Endothelial cell of umbilical vein (primary cell): ENCODE data around the gene PSD4.

Source experiments
- EZH2 ChIP-seq: IDR thresholded peaks from 2 replicates; pipeline ENCODE4 v1.6.1; 2012; ENCODE audit warnings: borderline replicate concordance, low read depth, mild to moderate bottlenecking, moderate library complexity, low read length, inconsistent platforms; ENCODE audit not compliant: severe bottlenecking
- POLR2A ChIP-seq: IDR thresholded peaks from 2 replicates; pipeline ENCODE4 v1.6.1; 2012; ENCODE audit warnings: low read depth, mild to moderate bottlenecking, control low read depth, low read length
- TF ChIP-seq, protein P1 (sequence below), 2 donors: IDR thresholded peaks; 1 replicate in 1 of 2; 2 replicates in 1 of 2; pipeline ENCODE4 v1.5.1; 2011; ENCODE audit warnings: low read length in 2 of 2, mild to moderate bottlenecking in 2 of 2, moderate library complexity in 2 of 2, control low read depth in 1 of 2, inconsistent platforms in 1 of 2, low read depth in 1 of 2; ENCODE audit not compliant: insufficient read depth in 1 of 2; ENCODE audit errors: extremely low read depth in 1 of 2
- TF ChIP-seq, protein P2 (sequence below): IDR thresholded peaks from 2 replicates; pipeline ENCODE4 v1.6.1; 2011; ENCODE audit not compliant: insufficient read depth, insufficient read length

DNA sequence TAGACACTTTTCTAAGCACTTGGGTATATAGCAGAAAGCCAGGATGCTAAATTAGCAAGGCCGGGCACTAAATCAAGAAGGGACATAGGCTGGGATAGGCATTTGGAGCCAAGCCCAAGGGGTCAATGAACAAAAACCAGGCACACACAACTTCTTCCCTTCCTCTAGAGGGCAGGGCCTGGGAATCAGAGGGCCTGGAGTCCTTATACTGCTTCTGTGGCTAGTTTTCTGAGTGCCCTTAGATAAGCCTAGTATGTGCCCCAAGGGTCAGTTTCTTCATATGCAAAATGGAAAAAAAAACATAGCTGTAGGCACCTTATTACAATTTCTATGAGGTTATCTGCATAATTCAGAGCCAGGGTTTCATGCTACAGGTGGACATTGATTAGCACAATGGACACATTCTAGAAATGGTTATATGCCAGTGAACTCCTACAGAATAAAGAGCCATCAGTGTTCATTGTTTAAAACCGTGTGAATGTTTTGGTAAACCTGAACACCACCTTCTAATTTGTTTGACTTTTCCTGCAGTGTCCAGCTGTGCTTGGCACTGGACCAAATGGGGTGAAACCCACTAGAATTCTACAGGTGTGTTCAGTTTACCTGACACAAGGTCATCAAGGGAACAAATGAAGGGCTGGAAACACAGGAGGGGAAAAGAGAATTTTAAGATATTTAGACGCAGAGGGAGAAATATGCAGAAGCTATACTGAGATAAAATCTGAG is 55.4 kb downstream of the PSD4 start:
- TF ChIP-seq POLR2A = no peak
- TF ChIP-seq, protein P1, sequence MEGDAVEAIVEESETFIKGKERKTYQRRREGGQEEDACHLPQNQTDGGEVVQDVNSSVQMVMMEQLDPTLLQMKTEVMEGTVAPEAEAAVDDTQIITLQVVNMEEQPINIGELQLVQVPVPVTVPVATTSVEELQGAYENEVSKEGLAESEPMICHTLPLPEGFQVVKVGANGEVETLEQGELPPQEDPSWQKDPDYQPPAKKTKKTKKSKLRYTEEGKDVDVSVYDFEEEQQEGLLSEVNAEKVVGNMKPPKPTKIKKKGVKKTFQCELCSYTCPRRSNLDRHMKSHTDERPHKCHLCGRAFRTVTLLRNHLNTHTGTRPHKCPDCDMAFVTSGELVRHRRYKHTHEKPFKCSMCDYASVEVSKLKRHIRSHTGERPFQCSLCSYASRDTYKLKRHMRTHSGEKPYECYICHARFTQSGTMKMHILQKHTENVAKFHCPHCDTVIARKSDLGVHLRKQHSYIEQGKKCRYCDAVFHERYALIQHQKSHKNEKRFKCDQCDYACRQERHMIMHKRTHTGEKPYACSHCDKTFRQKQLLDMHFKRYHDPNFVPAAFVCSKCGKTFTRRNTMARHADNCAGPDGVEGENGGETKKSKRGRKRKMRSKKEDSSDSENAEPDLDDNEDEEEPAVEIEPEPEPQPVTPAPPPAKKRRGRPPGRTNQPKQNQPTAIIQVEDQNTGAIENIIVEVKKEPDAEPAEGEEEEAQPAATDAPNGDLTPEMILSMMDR (IDR thresholded peaks at IDR 0.05; ENCODE audit: extremely low read depth in 1 of 2, insufficient read depth in 1 of 2, low read depth in 1 of 2, low read length in 2 of 2) = no peak
- no peak for TF ChIP-seq EZH2
- TF ChIP-seq, protein P2, sequence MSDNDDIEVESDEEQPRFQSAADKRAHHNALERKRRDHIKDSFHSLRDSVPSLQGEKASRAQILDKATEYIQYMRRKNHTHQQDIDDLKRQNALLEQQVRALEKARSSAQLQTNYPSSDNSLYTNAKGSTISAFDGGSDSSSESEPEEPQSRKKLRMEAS = no peak
